ENCODE measurements around the gene PPIH. TPM values are rescaled to one million over a fixed set of nuclear protein-coding genes. Genes with fewer than 3 reads are reported as not detected.
"Not testable (repeated sequence)": the region's sequence is repeated elsewhere in the genome, so short reads cannot be mapped to it uniquely, and the experiment has no call there.

Gene PPIH
- total RNA-seq, 3 donors from 2014 or later = 20.1 to 47.7 (median 23.3) TPM

GRCh38 chr1:42679364-42679983, 21.3 kb downstream of the PPIH start:
- Histone ChIP-seq H3K36me3 (ENCODE audit: low read depth) (no peaks in the 10 kb centered on the region), H3K9me3 (no peaks in the 10 kb centered on the region), H3K4me1 (ENCODE audit: low read depth) (peaks cover 22% of the 10 kb centered on the region), H3K4me3 (no peak overlapping the region)
- intact Hi-C loops (cut with DNase I, micrococcal nuclease) = no loop called here
- DNase-seq (no peak), ATAC-seq (no peak)
- TF ChIP-seq CTCF (IDR thresholded peaks at IDR 0.05) = no peak

DNA sequence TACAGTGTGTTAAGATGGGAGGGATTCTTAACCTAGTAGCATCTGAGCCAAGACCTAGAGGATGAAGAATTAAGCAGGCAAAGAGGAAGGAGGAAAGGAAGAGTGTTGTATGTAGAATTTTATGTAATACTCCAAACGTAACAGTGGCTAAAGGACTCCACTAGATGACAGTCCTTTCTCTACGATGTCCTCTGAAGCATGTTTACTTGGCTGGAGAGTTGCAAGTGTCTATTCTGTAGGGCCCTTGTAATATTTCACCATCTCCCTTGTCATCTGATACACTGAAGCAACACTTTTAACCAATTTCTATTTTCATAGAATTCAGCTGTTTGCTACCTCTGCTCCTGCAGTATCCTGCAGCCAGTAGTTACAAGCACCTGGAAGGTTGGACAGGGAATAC, 21.8 kb downstream of the PPIH start:
- H3K36me3 ChIP-seq (ENCODE audit: low read depth) = no peaks in the 10 kb centered on the region
- no peak overlapping the region for H3K4me3 ChIP-seq
- DNase-seq (no peak), ATAC-seq (no peak)
- no peak for TF ChIP-seq CTCF (IDR thresholded peaks at IDR 0.05)
- intact Hi-C loops (cut with DNase I, micrococcal nuclease) = no loop called here
- H3K9me3 ChIP-seq = no peaks in the 10 kb centered on the region
- peaks cover 27% of the 10 kb centered on the region for H3K4me1 ChIP-seq (ENCODE audit: low read depth)

DNA sequence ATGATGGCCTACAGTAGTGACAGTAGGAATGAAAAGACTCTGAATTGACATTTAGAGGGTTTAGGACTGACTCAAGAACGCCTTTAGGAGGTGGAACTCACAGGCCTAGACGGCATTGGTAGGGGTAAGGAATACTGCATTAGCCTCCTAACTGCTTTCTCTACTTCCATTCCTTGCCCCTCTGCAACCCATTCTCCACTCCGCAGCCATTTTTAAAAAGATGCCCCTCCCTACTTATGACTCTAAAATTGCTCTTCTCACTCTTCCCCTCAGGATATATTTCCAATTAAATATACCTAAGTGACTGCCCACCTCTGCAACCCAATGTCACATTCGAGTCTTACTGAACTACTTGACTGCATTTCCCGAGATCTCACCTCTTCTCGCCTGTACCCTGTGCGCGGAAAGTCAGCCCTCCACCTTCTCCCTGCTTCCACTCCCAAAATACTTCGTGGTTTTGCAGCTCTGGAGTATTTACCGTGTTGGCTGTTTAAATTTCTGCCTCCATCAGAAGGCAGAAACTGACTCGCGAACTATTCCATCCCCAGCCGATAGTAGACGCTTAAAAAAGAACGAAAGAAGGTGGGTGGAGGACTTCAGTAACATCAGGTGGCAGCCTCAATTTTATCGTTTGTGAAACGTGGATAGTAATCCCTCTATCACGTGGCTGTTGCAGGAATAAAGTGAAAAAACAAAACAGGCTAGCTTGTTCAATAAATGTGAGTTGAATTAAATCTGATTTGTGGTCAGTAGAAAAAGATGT, 22.9 kb downstream of the PPIH start:
- H3K36me3 ChIP-seq (ENCODE audit: low read depth) = no peaks in the 10 kb centered on the region
- no peak for TF ChIP-seq CTCF (IDR thresholded peaks at IDR 0.05)
- ATAC-seq (no peak), DNase-seq (peak in 2 of 3 donors; percentile 27 to 28)
- peaks cover 36% of the 10 kb centered on the region for H3K4me1 ChIP-seq (ENCODE audit: low read depth)
- no peaks in the 10 kb centered on the region for H3K9me3 ChIP-seq
- H3K4me3 ChIP-seq = peak overlapping the region; percentile 78
- intact Hi-C loops (cut with DNase I, micrococcal nuclease) = no loop called here

- TF ChIP-seq CTCF (IDR thresholded peaks at IDR 0.05) = no peak
- Histone ChIP-seq H3K9me3 (no peaks in the 10 kb centered on the region), H3K4me3 (peak within 1 kb of the TSS; percentile 78), H3K36me3 (ENCODE audit: low read depth) (no peaks in the 10 kb centered on the region), H3K4me1 (ENCODE audit: low read depth) (peaks cover 44% of the 10 kb centered on the region)
- ATAC-seq (peak; percentile 94), DNase-seq (peak; percentile 96 to 98 (median 97))
- intact Hi-C loops (cut with DNase I, micrococcal nuclease) = no loop called here
Observed at GRCh38 chr1:42681741-42682483, 23.7 kb downstream of the PPIH start, which contains the start of gene YBX1. Gene YBX1, plus strand, starts transcription at chr1:42682418. Its CDS starts 148 bp downstream, at chr1:42682566.

DNA sequence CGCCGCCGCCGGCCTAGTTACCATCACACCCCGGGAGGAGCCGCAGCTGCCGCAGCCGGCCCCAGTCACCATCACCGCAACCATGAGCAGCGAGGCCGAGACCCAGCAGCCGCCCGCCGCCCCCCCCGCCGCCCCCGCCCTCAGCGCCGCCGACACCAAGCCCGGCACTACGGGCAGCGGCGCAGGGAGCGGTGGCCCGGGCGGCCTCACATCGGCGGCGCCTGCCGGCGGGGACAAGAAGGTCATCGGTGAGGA, 24.2 kb downstream of the PPIH start:
- peaks cover 49% of the 10 kb centered on the region for H3K4me1 ChIP-seq (ENCODE audit: low read depth)
- H3K36me3 ChIP-seq (ENCODE audit: low read depth); intact Hi-C loops (cut with DNase I, micrococcal nuclease); H3K9me3 ChIP-seq; DNase-seq: not testable (repeated sequence)
- ATAC-seq = peak; percentile 11
- peak overlapping the region; percentile 78 for H3K4me3 ChIP-seq

Data from mucosa of descending colon (tissue), 3 donors.